Erythroblast (primary cell): Measurements from ENCODE around the gene FSCN2.

Experiments used
- GATA1 ChIP-seq: IDR thresholded peaks from 2 replicates; pipeline ENCODE4 v1.6.1; 2011; ENCODE audit warnings: low read depth, mild to moderate bottlenecking, control low read depth, low read length, moderate library complexity
- POLR2A ChIP-seq: IDR thresholded peaks from 2 replicates; pipeline ENCODE4 v1.6.1; 2011; ENCODE audit warnings: mild to moderate bottlenecking, low read length

DNA sequence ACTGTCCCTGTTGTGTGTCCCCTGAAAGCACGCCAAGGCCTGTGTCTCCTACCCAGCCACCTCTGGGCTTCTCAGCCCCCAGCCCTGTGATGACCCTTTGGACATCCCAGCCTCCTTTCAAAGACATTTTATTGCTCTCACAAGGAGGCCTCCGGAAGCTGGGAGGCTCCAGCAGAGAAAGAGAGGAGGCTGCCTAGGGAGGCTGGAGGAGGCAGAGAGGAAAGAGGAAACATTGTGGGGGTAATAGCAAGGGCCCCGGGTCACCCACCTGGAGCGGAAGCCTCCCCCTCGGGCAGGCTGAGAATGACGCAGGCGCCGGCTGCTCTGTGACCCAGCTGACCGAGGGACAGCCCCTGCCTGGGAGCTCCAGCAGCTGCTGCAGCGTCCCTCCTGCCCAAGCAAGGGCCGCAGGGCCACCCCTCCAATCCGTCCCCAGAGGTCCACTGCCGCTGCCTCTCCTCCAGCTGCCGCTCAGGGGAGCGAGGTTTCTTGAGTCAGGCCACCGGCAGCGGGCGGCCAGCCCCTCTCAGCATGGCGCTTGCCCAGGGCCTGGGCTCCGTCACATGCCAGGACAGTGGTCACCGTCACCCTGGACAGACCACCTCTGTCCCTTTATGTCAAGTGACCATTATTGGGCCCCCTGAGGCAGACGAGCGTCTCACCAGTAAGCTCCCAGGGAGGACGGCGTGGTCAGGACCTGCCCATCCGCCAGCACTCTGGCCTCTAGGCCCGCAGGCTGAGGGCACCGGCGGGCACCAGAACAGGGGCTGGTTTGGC is 44.9 kb upstream of the FSCN2 start:
- TF ChIP-seq POLR2A, result no peak
- TF ChIP-seq GATA1, result no peak
